IMR-90 (cell line): Measurements from ENCODE around the gene NACC2. TPM values are rescaled to one million over a fixed set of nuclear protein-coding genes. Genes with fewer than 3 reads are reported as not detected.
A peak's percentile ranks its signal among the peaks of the same experiment; 100 is the strongest.

ENCODE experiments used
- ATAC-seq: fragments of 200-7000 bp; cut with Tn5 transposase; 2 replicates; pipeline ENCODE4 v1.9.1; 2020; ENCODE audit warnings: low read depth, mild to moderate bottlenecking, moderate library complexity
- BruUV-seq: library from RNA; stranded (reverse); fragments of 400-500 nt; replicated peaks from 2 replicates; lab custom pipeline; 2021; lab: Mats Ljungman, UMichigan
- CTCF ChIA-PET: fragments of 300-600 bp; formaldehyde crosslinking; extraction: SDS; loops from one replicate; lab custom pipeline; 2021; ENCODE audit warnings: antibody characterized with exemption; lab: Yijun Ruan, JAX
- POLR2A ChIA-PET: fragments of 300-600 bp; sonication (Branson Sonifier 250); formaldehyde crosslinking; loops from one replicate; lab custom pipeline; 2022; ENCODE audit warnings: antibody characterized with exemption; ENCODE audit not compliant: unreplicated experiment; lab: Charles Lee
- DNase-seq: peaks from one replicate; pipeline ENCODE4 v3.0.0; 2013
- H2AFZ ChIP-seq: replicated peaks from 2 replicates; pipeline ENCODE3; 2013; ENCODE audit warnings: low read length, mild to moderate bottlenecking; ENCODE audit not compliant: poor library complexity
- H2AK5ac ChIP-seq: 2 replicates; pipeline ENCODE4 v1.6.1; 2013; ENCODE audit warnings: low read depth, low read length, inconsistent platforms
- H2AK9ac ChIP-seq: replicated peaks from 2 replicates; pipeline ENCODE3; 2013; ENCODE audit warnings: mild to moderate bottlenecking, low read depth, low read length, moderate library complexity; ENCODE audit not compliant: poor library complexity
- H2BK120ac ChIP-seq: 2 replicates; pipeline ENCODE4 v1.6.1; 2013; ENCODE audit warnings: low read depth, low read length, inconsistent platforms
- H2BK15ac ChIP-seq: 3 replicates; pipeline ENCODE4 v1.6.1; 2013; ENCODE audit warnings: low read depth, low read length, inconsistent platforms
- H2BK20ac ChIP-seq: 2 replicates; pipeline ENCODE4 v1.6.1; 2013; ENCODE audit warnings: low read depth, mild to moderate bottlenecking, inconsistent platforms, low read length, moderate library complexity
- H2BK5ac ChIP-seq: 2 replicates; pipeline ENCODE4 v1.6.1; 2013; ENCODE audit warnings: mild to moderate bottlenecking, low read depth, low read length, inconsistent platforms; ENCODE audit not compliant: poor library complexity, severe bottlenecking
- H3K14ac ChIP-seq: replicated peaks from 2 replicates; pipeline ENCODE4 v1.6.1; 2013; ENCODE audit warnings: low read depth, low read length, inconsistent platforms
- H3K18ac ChIP-seq: 2 replicates; pipeline ENCODE4 v1.6.1; 2013; ENCODE audit warnings: low read depth, low read length, control low read depth
- H3K23ac ChIP-seq: 2 replicates; pipeline ENCODE4 v1.6.1; 2013; ENCODE audit warnings: low read depth, low read length, inconsistent platforms
- H3K27ac ChIP-seq: 2 replicates; pipeline ENCODE4 v1.5.1; 2013; ENCODE audit warnings: mild to moderate bottlenecking, control low read depth, low read length; ENCODE audit not compliant: insufficient read depth
- H3K27me3 ChIP-seq: 2 replicates; pipeline ENCODE4 v1.6.1; 2013; ENCODE audit warnings: low read length; ENCODE audit not compliant: control insufficient read depth, insufficient read depth
- H3K36me3 ChIP-seq: 2 replicates; pipeline ENCODE4 v1.6.1; 2013; ENCODE audit warnings: low read length, mixed read lengths; ENCODE audit not compliant: control insufficient read depth, insufficient read depth
- H3K4ac ChIP-seq: 2 replicates; pipeline ENCODE4 v1.6.1; 2013; ENCODE audit warnings: low read depth, low read length, inconsistent platforms
- H3K4me1 ChIP-seq: 2 replicates; pipeline ENCODE4 v1.6.1; 2013; ENCODE audit warnings: low read length, mixed read lengths; ENCODE audit not compliant: control insufficient read depth, insufficient read depth
- H3K4me2 ChIP-seq: 2 replicates; pipeline ENCODE4 v1.6.1; 2013; ENCODE audit warnings: low read depth, mild to moderate bottlenecking, control low read depth, low read length, moderate library complexity
- H3K4me3 ChIP-seq: 2 replicates; pipeline ENCODE4 v1.5.1; 2013; ENCODE audit warnings: low read depth, mild to moderate bottlenecking, control low read depth, low read length, moderate library complexity; ENCODE audit not compliant: insufficient read depth
- H3K56ac ChIP-seq: 2 replicates; pipeline ENCODE4 v1.6.1; 2013; ENCODE audit warnings: low read length, inconsistent platforms; ENCODE audit not compliant: insufficient read depth; ENCODE audit errors: extremely low read depth
- H3K79me1 ChIP-seq, 2 experiments: 2 replicates each; pipeline ENCODE4 v1.6.1; 2013; ENCODE audit warnings: low read length in 2 of 2, inconsistent platforms in 1 of 2, low read depth in 1 of 2
- H3K9ac ChIP-seq: 2 replicates; pipeline ENCODE4 v1.6.1; 2013; ENCODE audit warnings: low read depth, low read length, control low read depth
- H3K9me1 ChIP-seq: 2 replicates; pipeline ENCODE4 v1.6.1; 2013; ENCODE audit warnings: low read length, inconsistent platforms; ENCODE audit not compliant: insufficient read depth
- H3K9me3 ChIP-seq: 2 replicates; pipeline ENCODE4 v1.6.1; 2013; ENCODE audit warnings: low read length; ENCODE audit not compliant: control insufficient read depth, insufficient read depth
- H4K20me1 ChIP-seq: 2 replicates; pipeline ENCODE4 v1.6.1; 2013; ENCODE audit warnings: low read length, inconsistent platforms; ENCODE audit not compliant: insufficient read depth
- H4K5ac ChIP-seq: 2 replicates; pipeline ENCODE4 v1.6.1; 2013; ENCODE audit warnings: mild to moderate bottlenecking, low read depth, low read length, control low read depth
- H4K8ac ChIP-seq, 2 experiments: 2 replicates each; pipeline ENCODE4 v1.6.1; 2013; ENCODE audit warnings: low read depth in 2 of 2, low read length in 2 of 2, control low read depth in 1 of 2, inconsistent platforms in 1 of 2
- H4K91ac ChIP-seq: 2 replicates; pipeline ENCODE4 v1.6.1; 2013; ENCODE audit warnings: low read depth, low read length, inconsistent platforms; ENCODE audit not compliant: insufficient read depth
- BHLHE40 ChIP-seq: fragments of 150-350 bp; IDR thresholded peaks from 2 replicates; pipeline ENCODE4 v1.6.1; 2016; ENCODE audit warnings: mild to moderate bottlenecking, low read depth, low read length
- CEBPB ChIP-seq: IDR thresholded peaks from 2 replicates; pipeline ENCODE4 v1.6.1; 2012; ENCODE audit warnings: low read depth, low read length, improper control_type of control experiment
- CHD1 ChIP-seq: IDR thresholded peaks from 2 replicates; pipeline ENCODE4 v1.6.1; 2012; ENCODE audit warnings: low read depth, low read length, improper control_type of control experiment
- CTCF ChIP-seq: conservative IDR thresholded peaks from 2 replicates; pipeline ENCODE4 v1.5.1; 2012; ENCODE audit warnings: mild to moderate bottlenecking, low read depth, low read length, improper control_type of control experiment
- FOS ChIP-seq: fragments of 150-350 bp; IDR thresholded peaks from 2 replicates; pipeline ENCODE4 v1.6.1; 2016; ENCODE audit warnings: low read depth, low read length
- MAFK ChIP-seq: IDR thresholded peaks from 2 replicates; pipeline ENCODE4 v1.6.1; 2012; ENCODE audit warnings: low read depth, low read length, improper control_type of control experiment
- MAZ ChIP-seq: IDR thresholded peaks from 2 replicates; pipeline ENCODE4 v1.6.1; 2012; ENCODE audit warnings: low read depth, mild to moderate bottlenecking, low read length, improper control_type of control experiment, moderate library complexity, borderline replicate concordance
- MXI1 ChIP-seq: IDR thresholded peaks from 2 replicates; pipeline ENCODE4 v1.6.1; 2012; ENCODE audit warnings: low read depth, mild to moderate bottlenecking, low read length, moderate library complexity, borderline replicate concordance
- NFE2L2 ChIP-seq: fragments of 150-350 bp; IDR thresholded peaks from 2 replicates; pipeline ENCODE4 v1.6.1; 2016; ENCODE audit warnings: low read depth, mild to moderate bottlenecking, low read length
- POLR2A ChIP-seq: IDR thresholded peaks from 2 replicates; pipeline ENCODE4 v1.6.1; 2012; ENCODE audit warnings: mild to moderate bottlenecking, low read depth, low read length
- RAD21 ChIP-seq: IDR thresholded peaks from 2 replicates; pipeline ENCODE4 v1.6.1; 2012; ENCODE audit warnings: low read length, improper control_type of control experiment
- RCOR1 ChIP-seq: IDR thresholded peaks from 2 replicates; pipeline ENCODE4 v1.6.1; 2012; ENCODE audit warnings: mild to moderate bottlenecking, low read length, improper control_type of control experiment; ENCODE audit not compliant: insufficient replicate concordance
- RFX5 ChIP-seq: IDR thresholded peaks from 2 replicates; pipeline ENCODE4 v1.8.0; 2012; ENCODE audit warnings: low read depth, mild to moderate bottlenecking, low read length, moderate library complexity
- SMC3 ChIP-seq: fragments of 150-350 bp; IDR thresholded peaks from 2 replicates; pipeline ENCODE4 v1.6.1; 2016; ENCODE audit warnings: low read depth, mild to moderate bottlenecking, antibody characterized with exemption, low read length, moderate library complexity
- WGBS, 2 experiments: methylation state at CpG; one replicate each; pipeline versions ENCODE4 v1.1.5 to v1.1.7; 2013; ENCODE audit warnings: missing lambda C conversion rate in 2 of 2; ENCODE audit not compliant: insufficient read length in 1 of 2; ENCODE audit errors: extremely low coverage in 2 of 2; 5-methylcytosine and 5-hydroxymethylcytosine counted together
- dilution Hi-C: fragments of 300-500 bp; cut with HindIII; formaldehyde crosslinking; loops from one replicate; pipeline ENCODE4 v1.14.3; 2018; ENCODE audit warnings: low sequenced_read_pairs; ENCODE audit not compliant: unreplicated experiment
- in situ Hi-C: fragments of 300-500 bp; cut with MboI; formaldehyde crosslinking; loops from 3 replicates; pipeline ENCODE4 v1.14.3; 2019; ENCODE audit warnings: low sequenced_read_pairs, inconsistent platforms, mixed read lengths
- intact Hi-C: fragments of 100-400 bp; cut with micrococcal nuclease; formaldehyde crosslinking; loops from 2 replicates; pipeline ENCODE4 v1.10.0; 2022
- polyA plus RNA-seq, 3 experiments: library from polyadenylated mRNA; depleted of rRNA; stranded (reverse); fragments of >200 nt; gene quantifications; 2 replicates each; pipeline ENCODE4 v1.2.3, GENCODE V29; 2012; ENCODE audit warnings: low replicate concordance in 1 of 3
- total RNA-seq: library from RNA; depleted of rRNA; stranded (reverse); fragments of >200 nt; gene quantifications from 2 replicates; pipeline ENCODE4 v1.2.3, GENCODE V29; 2012
- TF ChIP-seq, protein P1 (sequence below): fragments of 150-350 bp; IDR thresholded peaks from 2 replicates; pipeline ENCODE4 v1.6.1; 2016; ENCODE audit warnings: low read depth, mild to moderate bottlenecking, low read length, moderate library complexity, borderline replicate concordance
- TF ChIP-seq, protein P2 (sequence below): fragments of 150-350 bp; IDR thresholded peaks from 2 replicates; pipeline ENCODE4 v1.6.1; 2017; ENCODE audit warnings: mild to moderate bottlenecking, antibody characterized with exemption, low read length, low read depth

The NACC2 gene
- total and polyA plus RNA-seq, 2 of the 4 experiments (the other 2 are of a cell fraction): 7.9 to 19.0 TPM

DNA sequence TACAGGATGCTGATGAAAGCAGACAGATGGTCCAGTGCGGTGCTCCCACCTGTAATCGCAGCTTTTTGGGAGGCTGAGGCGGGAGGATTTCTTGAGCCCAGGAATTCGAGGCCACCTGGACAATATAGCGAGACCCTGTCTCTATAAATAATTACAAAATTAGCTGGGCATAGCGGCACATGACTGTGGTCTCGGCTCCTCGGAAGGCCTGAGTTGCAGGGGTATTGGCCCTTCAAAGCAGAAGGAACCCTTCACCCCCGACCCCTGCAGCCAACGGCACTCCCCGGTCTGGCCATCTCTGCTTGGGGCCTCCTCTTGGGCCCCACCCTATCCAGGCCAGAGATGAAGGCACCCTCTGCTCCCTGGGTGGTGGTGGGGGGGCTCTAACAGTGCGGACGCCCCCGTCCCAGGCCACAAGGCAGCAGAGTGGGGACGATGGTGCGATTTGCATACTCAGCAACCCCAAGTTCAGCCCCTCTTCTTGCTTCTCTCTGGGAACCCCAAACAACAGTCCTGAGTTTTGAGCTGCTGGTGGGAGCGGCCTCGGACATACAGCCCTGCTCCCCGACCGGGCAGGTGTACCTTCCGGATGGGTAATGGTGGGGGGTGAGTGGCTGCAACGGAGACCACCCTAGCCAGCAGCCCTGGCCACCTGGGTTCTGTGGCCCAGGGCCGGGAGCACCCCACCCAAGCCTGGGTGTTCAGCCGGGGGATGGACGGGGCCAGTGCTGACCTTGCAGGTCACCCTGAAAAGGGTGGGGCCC lies 50.7 kb downstream of the NACC2 start:
- Histone ChIP-seq H2BK15ac (no peak overlapping the region), H2AFZ (no peak overlapping the region), H3K9me1 (peaks cover 15% of the 10 kb centered on the region; the same call in 1 of the 2 replicates), H3K56ac (no peak overlapping the region), H3K18ac (no peak overlapping the region), H4K5ac (no peak overlapping the region), H2BK20ac (no peak overlapping the region), H2AK9ac (peak overlapping the region; percentile 1), H4K20me1 (peaks cover 86% of the 10 kb centered on the region), H3K4me3 (no peak overlapping the region), H4K8ac (no peak overlapping the region), H3K14ac (no peak overlapping the region), H3K27ac (no peak overlapping the region), H2BK120ac (no peak overlapping the region), H3K4ac (no peak overlapping the region), H3K27me3 (no peaks in the 10 kb centered on the region), H3K9me3 (peaks cover 4% of the 10 kb centered on the region), H3K4me2 (no peak overlapping the region), H3K4me1 (peaks cover 7% of the 10 kb centered on the region), H3K23ac (no peak overlapping the region), H3K79me1 (peaks cover 32 to 79% of the 10 kb centered on the region in 2 experiments), H3K9ac (no peak overlapping the region), H3K36me3 (peaks cover 30% of the 10 kb centered on the region), H2BK5ac (no peak overlapping the region), H2AK5ac (no peak overlapping the region), H4K91ac (no peak overlapping the region)
- in situ Hi-C loops (no loop called here), intact Hi-C loops (no loop called here), dilution Hi-C loops (no loop called here)
- CTCF ChIA-PET: no interaction called here
- POLR2A ChIA-PET: no interaction called here
- TF ChIP-seq CHD1 (no peak), MXI1 (no peak), RFX5 (no peak), POLR2A (no peak), SMC3 (no peak), BHLHE40 (no peak), MAFK (no peak), CTCF (no peak), RAD21 (no peak), MAZ (no peak), FOS (no peak), NFE2L2 (no peak), CEBPB (no peak), RCOR1 (no peak)
- TF ChIP-seq, protein P1, sequence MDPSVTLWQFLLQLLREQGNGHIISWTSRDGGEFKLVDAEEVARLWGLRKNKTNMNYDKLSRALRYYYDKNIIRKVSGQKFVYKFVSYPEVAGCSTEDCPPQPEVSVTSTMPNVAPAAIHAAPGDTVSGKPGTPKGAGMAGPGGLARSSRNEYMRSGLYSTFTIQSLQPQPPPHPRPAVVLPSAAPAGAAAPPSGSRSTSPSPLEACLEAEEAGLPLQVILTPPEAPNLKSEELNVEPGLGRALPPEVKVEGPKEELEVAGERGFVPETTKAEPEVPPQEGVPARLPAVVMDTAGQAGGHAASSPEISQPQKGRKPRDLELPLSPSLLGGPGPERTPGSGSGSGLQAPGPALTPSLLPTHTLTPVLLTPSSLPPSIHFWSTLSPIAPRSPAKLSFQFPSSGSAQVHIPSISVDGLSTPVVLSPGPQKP: no peak
- TF ChIP-seq, protein P2, sequence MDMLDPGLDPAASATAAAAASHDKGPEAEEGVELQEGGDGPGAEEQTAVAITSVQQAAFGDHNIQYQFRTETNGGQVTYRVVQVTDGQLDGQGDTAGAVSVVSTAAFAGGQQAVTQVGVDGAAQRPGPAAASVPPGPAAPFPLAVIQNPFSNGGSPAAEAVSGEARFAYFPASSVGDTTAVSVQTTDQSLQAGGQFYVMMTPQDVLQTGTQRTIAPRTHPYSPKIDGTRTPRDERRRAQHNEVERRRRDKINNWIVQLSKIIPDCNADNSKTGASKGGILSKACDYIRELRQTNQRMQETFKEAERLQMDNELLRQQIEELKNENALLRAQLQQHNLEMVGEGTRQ: no peak
- WGBS, 2 experiments: 100% methylated on average over 2 of the region's 25 CpGs; no CpG with 5 or more reads in 1 of the 2 experiments
- DNase-seq (no peak), ATAC-seq (no peak)
- BruUV-seq: no TSS peak
